ENCODE results near the gene TMTC2.

DNA sequence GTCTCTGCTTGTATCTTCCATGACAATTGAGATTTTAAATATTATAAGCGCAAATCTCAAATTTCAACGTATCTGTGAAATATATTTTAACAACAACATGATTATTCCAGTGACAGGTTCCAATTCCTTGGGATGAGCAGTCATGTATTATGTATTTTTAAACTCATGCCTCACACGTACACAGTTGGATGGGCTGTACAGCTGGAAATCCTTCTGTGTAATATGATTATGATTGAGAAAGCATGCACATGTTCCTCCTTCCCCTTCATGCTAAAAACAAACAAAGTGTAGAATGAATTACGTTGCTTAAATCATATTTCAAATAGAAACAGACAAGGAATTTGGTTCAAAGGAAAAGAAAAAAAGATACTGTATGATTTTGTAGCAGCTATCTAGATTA lies 428.3 kb downstream of the TMTC2 start:
- TF ChIP-seq, protein P1, sequence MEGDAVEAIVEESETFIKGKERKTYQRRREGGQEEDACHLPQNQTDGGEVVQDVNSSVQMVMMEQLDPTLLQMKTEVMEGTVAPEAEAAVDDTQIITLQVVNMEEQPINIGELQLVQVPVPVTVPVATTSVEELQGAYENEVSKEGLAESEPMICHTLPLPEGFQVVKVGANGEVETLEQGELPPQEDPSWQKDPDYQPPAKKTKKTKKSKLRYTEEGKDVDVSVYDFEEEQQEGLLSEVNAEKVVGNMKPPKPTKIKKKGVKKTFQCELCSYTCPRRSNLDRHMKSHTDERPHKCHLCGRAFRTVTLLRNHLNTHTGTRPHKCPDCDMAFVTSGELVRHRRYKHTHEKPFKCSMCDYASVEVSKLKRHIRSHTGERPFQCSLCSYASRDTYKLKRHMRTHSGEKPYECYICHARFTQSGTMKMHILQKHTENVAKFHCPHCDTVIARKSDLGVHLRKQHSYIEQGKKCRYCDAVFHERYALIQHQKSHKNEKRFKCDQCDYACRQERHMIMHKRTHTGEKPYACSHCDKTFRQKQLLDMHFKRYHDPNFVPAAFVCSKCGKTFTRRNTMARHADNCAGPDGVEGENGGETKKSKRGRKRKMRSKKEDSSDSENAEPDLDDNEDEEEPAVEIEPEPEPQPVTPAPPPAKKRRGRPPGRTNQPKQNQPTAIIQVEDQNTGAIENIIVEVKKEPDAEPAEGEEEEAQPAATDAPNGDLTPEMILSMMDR (IDR thresholded peaks at IDR 0.05 in 2 of 3, conservative IDR thresholded peaks at IDR 0.05 in 1 of 3; ENCODE audit: control insufficient read depth in 2 of 3, extremely low read depth in 1 of 3, insufficient read depth in 1 of 3, low read depth in 3 of 3, low read length in 3 of 3), result no peak
- no peak for TF ChIP-seq POLR2A (IDR thresholded peaks at IDR 0.05; ENCODE audit: low read depth, low read length)
- TF ChIP-seq, protein P2, sequence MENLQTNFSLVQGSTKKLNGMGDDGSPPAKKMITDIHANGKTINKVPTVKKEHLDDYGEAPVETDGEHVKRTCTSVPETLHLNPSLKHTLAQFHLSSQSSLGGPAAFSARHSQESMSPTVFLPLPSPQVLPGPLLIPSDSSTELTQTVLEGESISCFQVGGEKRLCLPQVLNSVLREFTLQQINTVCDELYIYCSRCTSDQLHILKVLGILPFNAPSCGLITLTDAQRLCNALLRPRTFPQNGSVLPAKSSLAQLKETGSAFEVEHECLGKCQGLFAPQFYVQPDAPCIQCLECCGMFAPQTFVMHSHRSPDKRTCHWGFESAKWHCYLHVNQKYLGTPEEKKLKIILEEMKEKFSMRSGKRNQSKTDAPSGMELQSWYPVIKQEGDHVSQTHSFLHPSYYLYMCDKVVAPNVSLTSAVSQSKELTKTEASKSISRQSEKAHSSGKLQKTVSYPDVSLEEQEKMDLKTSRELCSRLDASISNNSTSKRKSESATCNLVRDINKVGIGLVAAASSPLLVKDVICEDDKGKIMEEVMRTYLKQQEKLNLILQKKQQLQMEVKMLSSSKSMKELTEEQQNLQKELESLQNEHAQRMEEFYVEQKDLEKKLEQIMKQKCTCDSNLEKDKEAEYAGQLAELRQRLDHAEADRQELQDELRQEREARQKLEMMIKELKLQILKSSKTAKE (IDR thresholded peaks at IDR 0.05; ENCODE audit: low read depth, poor library complexity, severe bottlenecking), result no peak
- TF ChIP-seq MXI1 (IDR thresholded peaks at IDR 0.05; ENCODE audit: low read depth, low read length), result no peak
- no peak for TF ChIP-seq ELK1 (IDR thresholded peaks at IDR 0.05; ENCODE audit: low read depth, low read length)
- no peak for TF ChIP-seq EP300 (IDR thresholded peaks at IDR 0.05; ENCODE audit: borderline replicate concordance in 1 of 2, control insufficient read depth in 1 of 2, low read depth in 2 of 2, low read length in 2 of 2)
- TF ChIP-seq FOS (IDR thresholded peaks at IDR 0.05; ENCODE audit: borderline replicate concordance, extremely low read depth, insufficient read length), result no peak
- no peak for TF ChIP-seq CHD4 (IDR thresholded peaks at IDR 0.05)

All from GM12878 (cell line).